ENCODE measurements around the gene UBE2L3.
"Not testable (repeated sequence)": the region's sequence is repeated elsewhere in the genome, so short reads cannot be mapped to it uniquely, and the experiment has no call there.

UBE2L3 gene

DNA sequence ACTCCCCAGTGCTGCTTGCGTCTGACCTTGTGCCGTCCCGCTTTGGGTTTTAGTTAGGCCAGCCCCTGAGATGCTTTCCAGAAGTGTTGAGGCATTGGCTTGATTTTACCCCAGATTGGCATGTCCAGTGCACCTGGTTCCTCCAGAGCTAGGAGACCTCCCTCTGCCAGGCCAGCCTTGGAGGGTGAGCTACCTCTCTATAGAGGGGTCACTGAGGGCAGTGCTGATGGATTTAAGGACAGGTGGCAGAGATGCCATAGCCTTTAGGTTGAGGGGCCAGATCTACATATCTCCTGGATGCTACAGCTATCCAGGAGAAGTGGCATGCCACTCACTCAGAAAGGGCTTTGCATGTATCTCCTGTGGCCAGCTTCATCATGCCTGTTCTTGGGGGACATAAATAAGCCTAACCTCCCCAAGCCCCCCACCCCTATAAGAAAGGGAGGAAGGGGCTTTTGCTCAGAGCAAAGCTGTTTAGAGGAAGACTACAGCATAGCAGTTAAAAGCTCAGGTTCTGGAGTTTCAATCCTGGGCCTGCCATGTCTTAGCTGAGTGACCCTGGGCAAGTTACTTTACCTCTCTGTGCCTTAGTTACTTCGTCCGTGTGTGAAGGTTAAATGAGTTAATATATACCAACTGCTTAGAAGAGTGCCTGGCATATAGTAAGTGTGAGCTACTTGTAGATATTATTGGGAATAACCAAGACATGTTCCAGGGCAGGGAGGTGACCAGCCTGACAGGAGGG, 6.4 kb downstream of the UBE2L3 start:
- peaks cover 40% of the 10 kb centered on the region for H3K4me1 ChIP-seq (ENCODE audit: control insufficient read depth, insufficient read depth, low read length)
- H3K27ac ChIP-seq (ENCODE audit: low read length): no peak overlapping the region

DNA sequence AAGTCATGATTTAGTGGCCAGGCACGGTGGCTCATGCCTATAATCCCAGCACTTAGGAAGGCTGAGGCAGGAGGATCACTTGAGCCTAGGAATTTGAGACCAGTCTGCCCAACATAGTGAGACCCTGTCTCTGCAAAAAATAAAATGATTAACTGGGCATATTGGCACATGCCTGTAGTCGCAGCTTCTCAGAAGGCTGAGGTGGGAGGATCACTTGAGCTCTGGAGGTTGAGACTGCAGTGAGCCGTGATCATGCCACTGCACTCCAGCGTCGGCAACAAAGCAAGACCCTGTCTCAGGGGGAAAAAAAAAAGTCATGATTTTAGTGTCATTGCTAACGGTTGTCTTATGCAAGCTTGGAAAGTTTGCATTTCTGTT, 11.9 kb downstream of the UBE2L3 start:
- Histone ChIP-seq H3K27ac (ENCODE audit: low read length) (no peak overlapping the region), H3K9me3 (ENCODE audit: control insufficient read depth in 2 of 2, low read length in 2 of 2) (no peaks in the 10 kb centered on the region), H3K27me3 (ENCODE audit: control insufficient read depth in 1 of 2, insufficient read depth in 2 of 2, low read length in 2 of 2) (no peaks in the 10 kb centered on the region), H3K36me3 (ENCODE audit: control insufficient read depth in 2 of 2, insufficient read depth in 2 of 2, low read length in 2 of 2) (no peaks in the 10 kb centered on the region), H3K4me1 (ENCODE audit: control insufficient read depth, insufficient read depth, low read length) (peaks cover 20% of the 10 kb centered on the region), H3K9ac (ENCODE audit: low read length in 2 of 2) (no peak overlapping the region), H3K4me3 (ENCODE audit: low read length in 2 of 2) (no peak overlapping the region)

More for the DNA sequence above, 6.4 kb downstream of the UBE2L3 start:
- no peak overlapping the region for H3K4me3 ChIP-seq (ENCODE audit: low read length in 2 of 2)
- H3K9me3 ChIP-seq (ENCODE audit: control insufficient read depth in 2 of 2, low read length in 2 of 2): no peaks in the 10 kb centered on the region
- no peaks in the 10 kb centered on the region for H3K36me3 ChIP-seq (ENCODE audit: control insufficient read depth in 2 of 2, insufficient read depth in 2 of 2, low read length in 2 of 2)
- no peaks in the 10 kb centered on the region for H3K27me3 ChIP-seq (ENCODE audit: control insufficient read depth in 1 of 2, insufficient read depth in 2 of 2, low read length in 2 of 2)
- no peak overlapping the region for H3K9ac ChIP-seq (ENCODE audit: low read length in 2 of 2)

DNA sequence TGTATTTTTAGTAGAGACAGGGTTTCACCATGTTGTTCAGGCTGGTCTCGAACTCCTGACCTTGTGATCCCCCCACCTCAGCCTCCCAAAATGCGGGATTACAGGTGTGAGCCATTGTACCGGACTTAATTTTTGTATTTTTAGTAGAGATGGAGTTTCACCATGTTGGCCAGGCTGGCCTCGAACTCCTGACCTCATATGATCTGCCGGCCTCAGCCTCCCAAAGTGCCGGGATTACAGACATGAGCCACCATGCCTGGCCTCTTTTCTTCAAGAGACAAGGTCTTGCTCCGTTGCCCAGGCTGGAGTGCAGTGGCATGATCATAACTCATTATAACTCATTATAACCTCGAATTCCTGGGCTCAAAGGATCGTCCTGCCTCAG, 13.1 kb downstream of the UBE2L3 start:
- H3K36me3 ChIP-seq (ENCODE audit: control insufficient read depth in 2 of 2, insufficient read depth in 2 of 2, low read length in 2 of 2): not testable (repeated sequence)

DNA sequence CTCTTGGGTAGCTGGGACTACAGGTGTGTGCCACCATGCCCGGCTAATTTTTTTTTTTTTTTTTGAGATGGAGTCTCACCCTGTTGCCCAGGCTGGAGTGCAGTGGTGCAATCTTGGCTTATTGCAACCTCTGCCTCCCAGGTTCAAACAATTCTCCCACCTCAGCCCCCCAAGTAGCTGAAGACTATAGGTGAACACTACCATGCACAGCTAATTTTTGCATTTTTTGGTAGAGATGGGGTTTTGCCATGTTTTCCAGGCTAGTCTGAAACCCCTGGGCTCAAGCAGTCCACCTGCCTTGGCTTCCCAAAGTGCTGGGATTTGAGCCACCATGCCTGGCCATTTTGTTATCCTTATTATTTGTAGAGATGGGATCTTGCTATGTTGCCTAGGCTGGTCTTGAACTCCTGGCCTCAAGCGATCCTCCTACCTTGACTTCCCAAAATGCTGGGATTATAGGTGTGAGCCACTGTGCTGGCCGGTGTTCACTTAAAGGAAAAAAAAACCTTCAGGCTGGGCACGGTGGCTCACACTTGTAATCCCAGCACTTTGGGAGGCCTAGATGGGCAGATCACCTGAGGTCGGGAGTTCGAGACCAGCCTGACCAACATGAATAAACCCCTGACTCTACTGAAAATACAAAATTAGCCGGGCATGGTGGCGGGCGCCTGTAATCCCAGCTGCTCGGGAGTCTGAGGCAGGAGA, 13.6 kb downstream of the UBE2L3 start:
- H3K27ac ChIP-seq (ENCODE audit: low read length); H3K36me3 ChIP-seq (ENCODE audit: control insufficient read depth in 2 of 2, insufficient read depth in 2 of 2, low read length in 2 of 2); H3K9me3 ChIP-seq (ENCODE audit: control insufficient read depth in 2 of 2, low read length in 2 of 2); H3K4me3 ChIP-seq (ENCODE audit: low read length in 2 of 2); H3K27me3 ChIP-seq (ENCODE audit: control insufficient read depth in 1 of 2, insufficient read depth in 2 of 2, low read length in 2 of 2); H3K9ac ChIP-seq (ENCODE audit: low read length in 2 of 2): not testable (repeated sequence)
- H3K4me1 ChIP-seq (ENCODE audit: control insufficient read depth, insufficient read depth, low read length): peaks cover 19% of the 10 kb centered on the region

More for the DNA sequence above, 13.1 kb downstream of the UBE2L3 start:
- not testable (repeated sequence) for H3K27me3 ChIP-seq (ENCODE audit: control insufficient read depth in 1 of 2, insufficient read depth in 2 of 2, low read length in 2 of 2); H3K27ac ChIP-seq (ENCODE audit: low read length); H3K9me3 ChIP-seq (ENCODE audit: control insufficient read depth in 2 of 2, low read length in 2 of 2); H3K4me3 ChIP-seq (ENCODE audit: low read length in 2 of 2); H3K9ac ChIP-seq (ENCODE audit: low read length in 2 of 2)
- peaks cover 19% of the 10 kb centered on the region for H3K4me1 ChIP-seq (ENCODE audit: control insufficient read depth, insufficient read depth, low read length)

DNA sequence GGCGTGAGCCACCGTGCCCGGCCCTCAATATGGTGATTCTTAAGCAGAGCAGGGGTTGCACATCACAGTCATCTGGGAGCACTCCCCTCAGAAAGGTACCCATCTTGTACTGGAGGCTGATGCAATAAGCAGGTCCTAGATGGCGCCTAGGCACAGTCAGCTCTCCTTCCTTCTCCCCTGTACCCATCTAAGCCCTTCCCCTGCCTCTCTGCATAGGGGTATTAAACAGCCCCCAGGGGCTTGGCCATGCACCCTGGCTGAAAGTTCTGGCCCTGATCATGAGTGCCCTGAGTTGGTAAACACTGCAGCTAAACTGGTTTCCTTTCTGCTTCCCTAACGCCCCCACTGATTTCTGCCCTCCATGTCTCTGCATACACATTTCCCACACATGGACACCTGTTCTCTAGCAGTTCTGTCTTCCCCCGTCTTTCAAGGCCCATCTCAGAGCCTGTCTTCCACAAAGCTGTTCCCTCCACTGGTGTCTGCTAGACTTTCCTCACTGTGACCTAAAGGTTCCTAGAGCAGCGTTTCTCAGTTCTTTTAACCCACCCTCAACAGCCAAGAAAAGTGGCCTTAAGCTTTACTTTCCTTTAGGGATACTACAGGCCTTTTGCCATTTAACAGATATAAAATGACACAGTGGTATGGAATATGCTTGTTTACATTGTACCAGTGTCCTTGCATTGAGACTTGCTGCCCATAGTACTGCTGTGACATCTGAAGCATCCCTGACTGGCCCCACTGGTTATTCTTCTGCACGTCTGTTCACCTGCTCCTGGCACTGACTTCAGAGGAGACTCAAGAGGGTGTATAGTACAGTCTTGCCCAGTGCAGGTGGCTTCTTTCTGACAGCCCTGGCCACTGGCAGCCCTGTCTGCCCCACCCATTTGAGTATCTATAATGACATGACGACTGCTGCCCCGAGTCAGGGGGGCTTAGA, 15.6 kb downstream of the UBE2L3 start:
- Histone ChIP-seq H3K9me3 (ENCODE audit: control insufficient read depth in 2 of 2, low read length in 2 of 2) (no peaks in the 10 kb centered on the region), H3K36me3 (ENCODE audit: control insufficient read depth in 2 of 2, insufficient read depth in 2 of 2, low read length in 2 of 2) (peaks cover 0 to 2% of the 10 kb centered on the region in 2 donors), H3K4me1 (ENCODE audit: control insufficient read depth, insufficient read depth, low read length) (peaks cover 20% of the 10 kb centered on the region), H3K4me3 (ENCODE audit: low read length in 2 of 2) (no peak overlapping the region), H3K27me3 (ENCODE audit: control insufficient read depth in 1 of 2, insufficient read depth in 2 of 2, low read length in 2 of 2) (no peaks in the 10 kb centered on the region), H3K27ac (ENCODE audit: low read length) (no peak overlapping the region), H3K9ac (ENCODE audit: low read length in 2 of 2) (no peak overlapping the region)

DNA sequence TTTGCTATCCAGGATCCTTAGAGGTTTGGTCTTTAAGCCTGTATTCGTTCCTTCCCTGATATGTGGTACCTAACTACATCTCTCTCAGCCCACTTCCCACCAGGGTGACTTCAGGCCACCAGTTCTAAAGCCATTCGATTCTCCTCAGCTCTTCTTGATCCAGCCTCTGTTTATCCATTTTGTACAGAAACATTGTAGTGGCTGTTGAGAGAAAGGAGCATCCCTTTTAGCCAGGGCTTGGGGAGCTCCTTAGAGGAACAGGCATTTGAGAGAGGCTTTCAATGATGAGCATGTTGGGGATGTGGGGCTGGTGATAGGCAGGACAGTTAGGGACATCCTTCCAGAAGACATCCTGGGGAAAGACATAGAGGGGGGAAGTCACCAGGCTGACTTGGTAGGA, 17.9 kb downstream of the UBE2L3 start:
- H3K36me3 ChIP-seq (ENCODE audit: control insufficient read depth in 2 of 2, insufficient read depth in 2 of 2, low read length in 2 of 2): peaks cover 0 to 2% of the 10 kb centered on the region in 2 donors
- no peaks in the 10 kb centered on the region for H3K27me3 ChIP-seq (ENCODE audit: control insufficient read depth in 1 of 2, insufficient read depth in 2 of 2, low read length in 2 of 2)
- peaks cover 17% of the 10 kb centered on the region for H3K4me1 ChIP-seq (ENCODE audit: control insufficient read depth, insufficient read depth, low read length)
- no peak overlapping the region for H3K4me3 ChIP-seq (ENCODE audit: low read length in 2 of 2)
- H3K27ac ChIP-seq (ENCODE audit: low read length): no peak overlapping the region
- no peak overlapping the region for H3K9ac ChIP-seq (ENCODE audit: low read length in 2 of 2)
- H3K9me3 ChIP-seq (ENCODE audit: control insufficient read depth in 2 of 2, low read length in 2 of 2): no peaks in the 10 kb centered on the region

DNA sequence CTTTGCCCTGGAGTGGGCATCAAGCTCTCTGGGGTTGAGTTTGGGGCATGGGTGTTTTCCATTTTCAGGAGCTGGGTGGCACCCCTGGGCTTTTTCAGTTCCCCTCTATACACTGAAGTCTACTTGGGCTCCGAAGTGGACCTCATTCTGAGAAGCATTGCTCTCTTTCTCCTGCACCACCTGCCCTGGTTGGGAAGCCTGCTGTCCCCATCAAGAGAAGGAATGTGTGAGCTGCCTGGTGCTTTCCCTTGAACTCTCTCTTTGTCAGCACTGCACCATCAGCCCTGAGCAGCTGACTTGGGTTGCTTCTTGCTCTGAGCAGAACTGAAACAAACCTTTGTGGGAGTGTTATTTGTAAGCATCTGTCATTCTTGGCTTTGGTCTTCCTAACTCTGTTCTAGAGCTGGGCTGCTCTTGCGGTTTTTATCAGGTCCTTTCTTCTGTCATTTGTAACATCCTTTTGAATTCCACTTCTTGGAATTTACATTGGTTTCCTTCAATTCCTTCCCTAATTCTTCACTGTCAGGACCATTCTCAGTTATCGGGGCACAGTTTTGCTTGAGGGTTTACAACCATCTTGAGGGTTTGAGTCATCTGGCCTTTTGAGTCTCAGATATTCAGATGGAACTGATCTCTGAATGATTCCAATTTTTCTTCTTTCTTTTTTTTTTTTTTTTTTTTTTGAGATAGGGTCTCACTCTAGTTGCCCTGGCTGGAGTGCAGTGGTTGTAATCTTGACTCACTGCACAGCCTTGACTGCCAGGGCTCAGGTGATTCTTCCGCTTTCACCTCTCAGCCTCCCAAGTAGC, 20.5 kb downstream of the UBE2L3 start:
- H3K36me3 ChIP-seq (ENCODE audit: control insufficient read depth in 2 of 2, insufficient read depth in 2 of 2, low read length in 2 of 2): peaks cover 2 to 4% of the 10 kb centered on the region in 2 donors
- peak overlapping the region; percentile 24 for H3K27ac ChIP-seq (ENCODE audit: low read length)
- no peaks in the 10 kb centered on the region for H3K27me3 ChIP-seq (ENCODE audit: control insufficient read depth in 1 of 2, insufficient read depth in 2 of 2, low read length in 2 of 2)
- no peak overlapping the region for H3K9ac ChIP-seq (ENCODE audit: low read length in 2 of 2)
- H3K4me1 ChIP-seq (ENCODE audit: control insufficient read depth, insufficient read depth, low read length): peaks cover 30% of the 10 kb centered on the region
- H3K9me3 ChIP-seq (ENCODE audit: control insufficient read depth in 2 of 2, low read length in 2 of 2): no peaks in the 10 kb centered on the region
- H3K4me3 ChIP-seq (ENCODE audit: low read length in 2 of 2): no peak overlapping the region

DNA sequence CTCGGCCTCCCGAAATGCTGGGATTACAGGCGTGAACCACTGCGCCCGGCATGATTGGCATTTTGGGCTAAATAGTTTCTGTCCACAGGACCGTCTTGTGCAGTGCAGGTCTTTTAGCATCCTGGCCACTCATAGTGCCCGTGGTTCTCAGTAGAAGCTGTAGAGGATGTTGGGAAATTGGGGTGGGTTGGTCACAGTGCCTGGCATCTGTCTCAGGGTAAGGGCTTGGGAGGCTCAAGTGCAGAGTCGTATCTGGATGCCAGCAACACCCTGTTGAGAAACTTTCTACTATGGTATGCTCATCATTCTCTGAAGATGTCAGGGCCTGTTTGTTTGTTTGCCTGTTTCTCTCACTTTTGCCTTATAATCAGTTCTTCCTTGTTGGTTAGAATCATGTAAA, 21.9 kb downstream of the UBE2L3 start:
- Histone ChIP-seq H3K4me1 (ENCODE audit: control insufficient read depth, insufficient read depth, low read length) (peaks cover 29% of the 10 kb centered on the region), H3K27me3 (ENCODE audit: control insufficient read depth in 1 of 2, insufficient read depth in 2 of 2, low read length in 2 of 2) (no peaks in the 10 kb centered on the region), H3K36me3 (ENCODE audit: control insufficient read depth in 2 of 2, insufficient read depth in 2 of 2, low read length in 2 of 2) (peaks cover 16% of the 10 kb centered on the region in 2 donors), H3K27ac (ENCODE audit: low read length) (no peak overlapping the region), H3K9me3 (ENCODE audit: control insufficient read depth in 2 of 2, low read length in 2 of 2) (no peaks in the 10 kb centered on the region), H3K4me3 (ENCODE audit: low read length in 2 of 2) (no peak overlapping the region), H3K9ac (ENCODE audit: low read length in 2 of 2) (no peak overlapping the region)

DNA sequence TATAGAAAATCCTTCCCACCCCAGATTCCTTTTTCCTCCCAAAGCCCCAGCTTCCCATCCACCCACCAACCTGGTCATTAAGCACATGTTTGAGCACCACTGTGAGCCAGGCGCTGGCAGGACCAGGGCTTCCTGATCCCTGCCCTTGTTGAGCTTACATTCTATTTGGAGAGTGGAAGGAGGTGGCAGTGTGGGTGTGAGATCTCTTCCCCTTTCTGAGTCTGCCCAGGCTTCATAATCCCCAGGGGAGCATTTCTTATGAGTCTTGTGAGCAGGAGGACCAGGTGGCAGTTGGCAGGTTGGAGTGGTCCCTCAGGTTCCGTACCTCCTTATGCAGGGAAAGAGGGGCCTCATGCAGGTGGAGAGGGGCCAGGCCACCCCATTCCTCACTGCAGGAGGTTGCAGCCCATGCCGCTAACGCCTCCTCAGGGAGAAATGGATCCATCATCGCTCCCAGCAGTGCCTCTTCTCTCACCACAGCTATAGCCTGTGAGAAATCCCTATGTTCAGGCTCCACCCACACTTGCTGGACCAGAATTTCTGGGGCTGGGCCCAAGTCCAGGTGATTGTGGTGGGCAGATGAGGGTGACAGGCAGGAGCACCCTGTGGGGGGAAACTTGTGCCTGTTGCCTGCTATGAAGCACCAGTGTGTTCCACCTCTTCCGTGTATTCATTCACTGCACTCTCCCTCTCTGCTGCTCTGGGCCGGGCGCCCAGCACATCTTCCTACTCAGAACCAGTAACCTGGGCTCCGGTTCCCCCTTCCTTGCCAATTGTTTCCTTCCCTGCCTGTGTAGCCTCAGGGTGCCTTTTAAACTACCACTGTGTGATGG, 23.5 kb downstream of the UBE2L3 start:
- Histone ChIP-seq H3K27me3 (ENCODE audit: control insufficient read depth in 1 of 2, insufficient read depth in 2 of 2, low read length in 2 of 2) (no peaks in the 10 kb centered on the region), H3K9ac (ENCODE audit: low read length in 2 of 2) (no peak overlapping the region), H3K36me3 (ENCODE audit: control insufficient read depth in 2 of 2, insufficient read depth in 2 of 2, low read length in 2 of 2) (peaks cover 22 to 26% of the 10 kb centered on the region in 2 donors), H3K4me1 (ENCODE audit: control insufficient read depth, insufficient read depth, low read length) (peaks cover 37% of the 10 kb centered on the region), H3K4me3 (ENCODE audit: low read length in 2 of 2) (no peak overlapping the region), H3K9me3 (ENCODE audit: control insufficient read depth in 2 of 2, low read length in 2 of 2) (no peaks in the 10 kb centered on the region), H3K27ac (ENCODE audit: low read length) (no peak overlapping the region)
